Measurements from ENCODE around the gene ZFY.

GRCh38 chrY:2984491-2984890, 49.3 kb downstream of the ZFY start:
- TF ChIP-seq CTCF (conservative IDR thresholded peaks at IDR 0.05; ENCODE audit: low read depth, low read length) = no peak
- no peak for TF ChIP-seq EZH2 (IDR thresholded peaks at IDR 0.05; ENCODE audit: borderline replicate concordance, low read depth, low read length, poor library complexity, severe bottlenecking)
